Activated CD8-positive, alpha-beta T cell treated with anti-CD3 and anti-CD28 coated beads, Interleukin-2, amount 10 ng/mL, durations not matched to agents 7 days and 5 days (primary cell): ENCODE data around the gene ATP23. TPM values are rescaled to one million over a fixed set of nuclear protein-coding genes. Genes with fewer than 3 reads are reported as not detected.
A peak's percentile ranks its signal among the peaks of the same experiment; 100 is the strongest.

Experiments
- ATAC-seq: fragments of 150-1000 bp; cut with Tn5 transposase; one replicate; pipeline ENCODE4 v1.10.0; 2021; ENCODE audit warnings: moderate library complexity
- CTCF ChIA-PET: fragments of 350-600 bp; sonication (Branson Sonifier 250); formaldehyde crosslinking; loops from one replicate; lab custom pipeline; 2021; ENCODE audit warnings: antibody characterized with exemption; lab: Charles Lee
- POLR2A ChIA-PET: fragments of 350-600 bp; sonication (Branson Sonifier 250); formaldehyde crosslinking; loops from one replicate; lab custom pipeline; 2021; ENCODE audit warnings: antibody characterized with exemption; lab: Charles Lee
- DNase-seq: peaks from one replicate; pipeline ENCODE4 v3.0.0-alpha.2; 2020
- H3K27ac Mint-ChIP-seq: one replicate; pipeline ENCODE4 v1.8.0; 2021; ENCODE audit warnings: mild to moderate bottlenecking, mixed read lengths
- H3K27me3 Mint-ChIP-seq: one replicate; pipeline ENCODE4 v1.8.0; 2021; ENCODE audit warnings: low read depth, mixed read lengths
- H3K36me3 Mint-ChIP-seq: one replicate; pipeline ENCODE4 v1.8.0; 2021; ENCODE audit warnings: low read depth, mixed read lengths
- H3K4me1 Mint-ChIP-seq: one replicate; pipeline ENCODE4 v1.8.0; 2021; ENCODE audit warnings: low read depth, mixed read lengths
- H3K4me3 Mint-ChIP-seq: one replicate; pipeline ENCODE4 v1.8.0; 2021; ENCODE audit warnings: mild to moderate bottlenecking, mixed read lengths
- H3K9me3 Mint-ChIP-seq: one replicate; pipeline ENCODE4 v1.8.0; 2022; ENCODE audit warnings: mixed read lengths; ENCODE audit not compliant: insufficient read depth
- total RNA-seq, 2 experiments: library from RNA; stranded (reverse); gene quantifications; one replicate each; pipeline ENCODE4 v1.2.3, GENCODE V29; 2021

The ATP23 gene
- 10 to 100 TPM; 19.3 to 21.3 TPM for total RNA-seq

- Mint-ChIP-seq H3K4me3 (peak within 1 kb of the TSS; percentile 83), H3K36me3 (peaks cover 5% of the 10 kb centered on the region), H3K9me3 (no peaks in the 10 kb centered on the region), H3K27ac (peak within 1 kb of the TSS; percentile 99), H3K4me1 (peaks cover 47% of the 10 kb centered on the region), H3K27me3 (no peaks in the 10 kb centered on the region)
- DNase-seq (peak; percentile 96), ATAC-seq (peak; percentile 97)
- ChIA-PET POLR2A (interaction anchor here (0.9 to 1.6 kb wide), 8 partner anchors 8 to 158 kb away, joined by 3 to 8 read pairs (median 4); partner anchors contain the start of gene TSFM), CTCF (interaction anchor here (0.7 to 1.8 kb wide), 5 partner anchors 11 to 138 kb away, joined by 3 to 7 read pairs (median 4); no protein-coding TSS in a partner anchor)
These were observed at the start of gene ATP23 for GRCh38 chr12:57941165-57941894. ATP23 (plus strand) TSS chr12:57941567; CDS start chr12:57941702, 135 bp downstream.

- CTCF ChIA-PET, result interaction anchor here (0.9 to 5.3 kb wide), 3 partner anchors 12 to 60 kb away, joined by 3 to 57 read pairs (median 6); no protein-coding TSS in a partner anchor
- H3K4me1 Mint-ChIP-seq, result peaks cover 31% of the 10 kb centered on the region
These were observed 49.0 kb upstream of the ATP23 start for GRCh38 chr12:57892232-57892972.

GRCh38 chr12:57893431-57894353, 47.7 kb upstream of the ATP23 start:
- no peak for ATAC-seq
- ChIA-PET CTCF (interaction anchor here (0.7 to 5.3 kb wide), 3 partner anchors 11 to 259 kb away, joined by 3 to 57 read pairs (median 23); no protein-coding TSS in a partner anchor), POLR2A (no interaction called here)
- Mint-ChIP-seq H3K4me3 (no peak overlapping the region), H3K27ac (no peak overlapping the region), H3K36me3 (no peaks in the 10 kb centered on the region), H3K27me3 (peaks cover 8% of the 10 kb centered on the region), H3K9me3 (no peaks in the 10 kb centered on the region), H3K4me1 (peaks cover 36% of the 10 kb centered on the region)
- no peak for DNase-seq

More at GRCh38 chr12:57892232-57892972, 49.0 kb upstream of the ATP23 start:
- DNase-seq, result no peak
- no peaks in the 10 kb centered on the region for H3K9me3 Mint-ChIP-seq
- no peaks in the 10 kb centered on the region for H3K36me3 Mint-ChIP-seq
- POLR2A ChIA-PET, result no interaction called here
- ATAC-seq, result no peak
- peaks cover 8% of the 10 kb centered on the region for H3K27me3 Mint-ChIP-seq
- no peak overlapping the region for H3K4me3 Mint-ChIP-seq
- no peak overlapping the region for H3K27ac Mint-ChIP-seq

- Mint-ChIP-seq H3K36me3 (no peaks in the 10 kb centered on the region), H3K4me1 (peaks cover 44% of the 10 kb centered on the region), H3K9me3 (no peaks in the 10 kb centered on the region), H3K27ac (peak overlapping the region; percentile 33), H3K4me3 (no peak overlapping the region), H3K27me3 (peaks cover 8% of the 10 kb centered on the region)
- ChIA-PET POLR2A (interaction anchor here (0.5 to 1.9 kb wide), 5 partner anchors 12 to 59 kb away, joined by 3 to 8 read pairs (median 3); partner anchors contain the start of gene ATP23), CTCF (interaction anchor here (0.7 to 6.6 kb wide), 15 partner anchors 10 to 138 kb away, joined by 3 to 57 read pairs (median 7); partner anchors contain the start of gene TSFM)
- ATAC-seq (no peak), DNase-seq (no peak)
These were observed 46.7 kb upstream of the ATP23 start for GRCh38 chr12:57894399-57895292.

- Mint-ChIP-seq H3K27ac (peak overlapping the region; percentile 32), H3K27me3 (peaks cover 8% of the 10 kb centered on the region), H3K4me1 (peaks cover 46% of the 10 kb centered on the region), H3K4me3 (peak overlapping the region; percentile 26), H3K36me3 (no peaks in the 10 kb centered on the region), H3K9me3 (no peaks in the 10 kb centered on the region)
- ChIA-PET POLR2A (interaction anchor here (0.5 to 1.9 kb wide), 4 partner anchors 13 to 60 kb away, joined by 3 to 8 read pairs (median 3); partner anchors contain the start of gene ATP23), CTCF (interaction anchor here (0.7 to 6.6 kb wide), 18 partner anchors 9 to 139 kb away, joined by 3 to 57 read pairs (median 7); partner anchors contain the start of gene TSFM)
- DNase-seq (no peak), ATAC-seq (no peak)
These were observed 45.8 kb upstream of the ATP23 start for GRCh38 chr12:57895389-57896114.

GRCh38 chr12:57896115-57896433, 45.3 kb upstream of the ATP23 start:
- no peak for DNase-seq
- peak overlapping the region; percentile 26 for H3K4me3 Mint-ChIP-seq
- H3K4me1 Mint-ChIP-seq, result peaks cover 46% of the 10 kb centered on the region
- no peaks in the 10 kb centered on the region for H3K36me3 Mint-ChIP-seq
- ChIA-PET POLR2A (interaction anchor here (1.9 kb wide), 1 partner anchor 51 kb away, joined by 8 read pairs; no protein-coding TSS in a partner anchor), CTCF (interaction anchor here (1.1 to 6.6 kb wide), 16 partner anchors 8 to 140 kb away, joined by 3 to 57 read pairs (median 8); partner anchors contain the start of gene TSFM)
- H3K9me3 Mint-ChIP-seq, result no peaks in the 10 kb centered on the region
- ATAC-seq, result no peak
- no peak overlapping the region for H3K27ac Mint-ChIP-seq
- H3K27me3 Mint-ChIP-seq, result peaks cover 8% of the 10 kb centered on the region

GRCh38 chr12:57896434-57897201, 44.7 kb upstream of the ATP23 start:
- Mint-ChIP-seq H3K4me1 (peaks cover 46% of the 10 kb centered on the region), H3K36me3 (no peaks in the 10 kb centered on the region), H3K27me3 (peaks cover 7% of the 10 kb centered on the region), H3K4me3 (peak overlapping the region; percentile 54), H3K9me3 (no peaks in the 10 kb centered on the region), H3K27ac (no peak overlapping the region)
- DNase-seq (no peak), ATAC-seq (no peak)
- ChIA-PET CTCF (interaction anchor here (0.9 to 6.6 kb wide), 15 partner anchors 8 to 140 kb away, joined by 3 to 57 read pairs (median 8); partner anchors contain the start of gene TSFM), POLR2A (interaction anchor here (0.5 to 1.1 kb wide), 3 partner anchors 15 to 60 kb away, joined by 3 read pairs; no protein-coding TSS in a partner anchor)

GRCh38 chr12:57897286-57897974, 43.9 kb upstream of the ATP23 start:
- H3K9me3 Mint-ChIP-seq, result no peaks in the 10 kb centered on the region
- H3K27ac Mint-ChIP-seq, result peak overlapping the region; percentile 21
- no peak overlapping the region for H3K4me3 Mint-ChIP-seq
- peaks cover 2% of the 10 kb centered on the region for H3K27me3 Mint-ChIP-seq
- ChIA-PET POLR2A (interaction anchor here (0.7 to 1.1 kb wide), 4 partner anchors 17 to 61 kb away, joined by 3 read pairs; no protein-coding TSS in a partner anchor), CTCF (interaction anchor here (0.9 to 6.6 kb wide), 12 partner anchors 7 to 141 kb away, joined by 3 to 57 read pairs (median 8); partner anchors contain the start of gene TSFM)
- ATAC-seq (no peak), DNase-seq (no peak)
- peaks cover 46% of the 10 kb centered on the region for H3K4me1 Mint-ChIP-seq
- H3K36me3 Mint-ChIP-seq, result no peaks in the 10 kb centered on the region
